ENCODE measurements around the gene KSR1.
"Not testable (repeated sequence)": the region's sequence is repeated elsewhere in the genome, so short reads cannot be mapped to it uniquely, and the experiment has no call there.

The KSR1 gene

GRCh38 chr17:27455236-27455913 lies 873 bp upstream of the KSR1 start:
- no peak for DNase-seq (ENCODE audit: low spot score)

GRCh38 chr17:27456681-27457359 lies 572 bp downstream of the KSR1 start:
- no peak for DNase-seq (ENCODE audit: low spot score)

GRCh38 chr17:27457360-27457715 lies 1.1 kb downstream of the KSR1 start:
- no peak for DNase-seq (ENCODE audit: low spot score)

GRCh38 chr17:27457731-27458523 lies 1.7 kb downstream of the KSR1 start:
- peak; percentile 54 for DNase-seq (ENCODE audit: low spot score)

GRCh38 chr17:27458524-27458908 lies 2.3 kb downstream of the KSR1 start:
- no peak for DNase-seq (ENCODE audit: low spot score)

GRCh38 chr17:27459433-27459832 lies 3.2 kb downstream of the KSR1 start:
- no peak for DNase-seq (ENCODE audit: low spot score)

- DNase-seq (ENCODE audit: low spot score), result no peak
Measured at GRCh38 chr17:27460196-27460725, 4.0 kb downstream of the KSR1 start.

GRCh38 chr17:27461192-27461859 lies 5.1 kb downstream of the KSR1 start:
- DNase-seq (ENCODE audit: low spot score), result no peak

GRCh38 chr17:27462149-27462548 lies 5.9 kb downstream of the KSR1 start:
- DNase-seq (ENCODE audit: low spot score), result no peak

- DNase-seq (ENCODE audit: low spot score), result no peak
Measured at GRCh38 chr17:27462714-27463113, 6.5 kb downstream of the KSR1 start.

GRCh38 chr17:27463235-27463677 lies 7.0 kb downstream of the KSR1 start:
- no peak for DNase-seq (ENCODE audit: low spot score)

- DNase-seq (ENCODE audit: low spot score), result not testable (repeated sequence)
Measured at GRCh38 chr17:27464019-27464418, 7.8 kb downstream of the KSR1 start.

GRCh38 chr17:27464431-27464830 lies 8.2 kb downstream of the KSR1 start:
- no peak for DNase-seq (ENCODE audit: low spot score)

GRCh38 chr17:27465875-27466274 lies 9.6 kb downstream of the KSR1 start:
- DNase-seq (ENCODE audit: low spot score), result not testable (repeated sequence)

- DNase-seq (ENCODE audit: low spot score), result no peak
Measured at GRCh38 chr17:27466376-27466742, 10.1 kb downstream of the KSR1 start.

- no peak for DNase-seq (ENCODE audit: low spot score)
Measured at GRCh38 chr17:27466743-27467375, 10.6 kb downstream of the KSR1 start.

- no peak for DNase-seq (ENCODE audit: low spot score)
Measured at GRCh38 chr17:27469256-27469655, 13.0 kb downstream of the KSR1 start.

- no peak for DNase-seq (ENCODE audit: low spot score)
Measured at GRCh38 chr17:27471321-27472269, 15.3 kb downstream of the KSR1 start.

GRCh38 chr17:27473190-27473747 lies 17.0 kb downstream of the KSR1 start:
- no peak for DNase-seq (ENCODE audit: low spot score)
